ENCODE data around the gene MYO3B.

DNA sequence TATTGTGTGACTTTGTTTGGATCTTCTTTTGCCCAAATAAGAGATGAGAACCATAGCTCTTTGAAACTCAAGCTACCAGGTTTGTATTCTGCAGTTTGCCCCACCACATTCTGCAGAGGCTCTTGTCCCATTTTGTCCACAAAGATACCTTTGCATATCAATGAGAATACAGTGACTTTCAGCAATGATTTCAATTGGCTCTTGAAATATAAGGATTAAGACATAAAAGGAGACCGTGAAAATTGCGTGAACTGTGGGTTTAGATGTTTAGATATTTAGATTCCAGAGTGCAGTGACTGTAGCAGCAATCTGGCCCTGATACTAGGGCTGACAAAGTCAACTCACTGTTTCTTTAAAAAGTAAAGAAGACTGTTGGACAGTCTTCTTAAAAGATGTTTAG lies 390.6 kb downstream of the MYO3B start:
- TF ChIP-seq, protein P1, sequence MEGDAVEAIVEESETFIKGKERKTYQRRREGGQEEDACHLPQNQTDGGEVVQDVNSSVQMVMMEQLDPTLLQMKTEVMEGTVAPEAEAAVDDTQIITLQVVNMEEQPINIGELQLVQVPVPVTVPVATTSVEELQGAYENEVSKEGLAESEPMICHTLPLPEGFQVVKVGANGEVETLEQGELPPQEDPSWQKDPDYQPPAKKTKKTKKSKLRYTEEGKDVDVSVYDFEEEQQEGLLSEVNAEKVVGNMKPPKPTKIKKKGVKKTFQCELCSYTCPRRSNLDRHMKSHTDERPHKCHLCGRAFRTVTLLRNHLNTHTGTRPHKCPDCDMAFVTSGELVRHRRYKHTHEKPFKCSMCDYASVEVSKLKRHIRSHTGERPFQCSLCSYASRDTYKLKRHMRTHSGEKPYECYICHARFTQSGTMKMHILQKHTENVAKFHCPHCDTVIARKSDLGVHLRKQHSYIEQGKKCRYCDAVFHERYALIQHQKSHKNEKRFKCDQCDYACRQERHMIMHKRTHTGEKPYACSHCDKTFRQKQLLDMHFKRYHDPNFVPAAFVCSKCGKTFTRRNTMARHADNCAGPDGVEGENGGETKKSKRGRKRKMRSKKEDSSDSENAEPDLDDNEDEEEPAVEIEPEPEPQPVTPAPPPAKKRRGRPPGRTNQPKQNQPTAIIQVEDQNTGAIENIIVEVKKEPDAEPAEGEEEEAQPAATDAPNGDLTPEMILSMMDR (IDR thresholded peaks at IDR 0.05), result no peak
- no peak for TF ChIP-seq POLR2AphosphoS5 (IDR thresholded peaks at IDR 0.05)
